GM12878 (cell line): ENCODE results near the gene B4GALT4.

ENCODE experiments used
- BHLHE40 ChIP-seq, 2 experiments: fragments of 450-650 bp in 1 of 2; IDR thresholded peaks; 2 replicates each; pipeline ENCODE4 v1.6.1; 2011 to 2017; ENCODE audit warnings: low read depth in 2 of 2, borderline replicate concordance in 1 of 2, improper control_type of control experiment in 1 of 2, low read length in 1 of 2, mild to moderate bottlenecking in 1 of 2
- CBFB ChIP-seq: IDR thresholded peaks from 2 replicates; pipeline ENCODE4 v1.6.1; 2016; ENCODE audit warnings: antibody characterized with exemption, low read depth
- CREM ChIP-seq: IDR thresholded peaks from 2 replicates; pipeline ENCODE4 v1.6.1; 2014; ENCODE audit warnings: antibody characterized with exemption, low read depth
- FOS ChIP-seq: IDR thresholded peaks from 3 replicates; pipeline ENCODE4 v1.6.1; 2011; ENCODE audit warnings: borderline replicate concordance; ENCODE audit not compliant: insufficient read length; ENCODE audit errors: extremely low read depth
- NFIC ChIP-seq: IDR thresholded peaks from 2 replicates; pipeline ENCODE4 v1.6.1; 2012; ENCODE audit warnings: low read depth, mild to moderate bottlenecking, inconsistent platforms, low read length, moderate library complexity
- RAD21 ChIP-seq: IDR thresholded peaks from 2 replicates; pipeline ENCODE4 v1.6.1; 2011; ENCODE audit warnings: mild to moderate bottlenecking, low read depth, low read length, moderate library complexity; ENCODE audit not compliant: insufficient read depth
- TBL1XR1 ChIP-seq: IDR thresholded peaks from 2 replicates; pipeline ENCODE4 v1.6.1; 2012; ENCODE audit warnings: low read depth, low read length, improper control_type of control experiment
- TCF12 ChIP-seq: IDR thresholded peaks from 2 replicates; pipeline ENCODE4 v1.6.1; 2011; ENCODE audit warnings: low read depth, mild to moderate bottlenecking, low read length
- ZNF24 ChIP-seq: fragments of 450-650 bp; IDR thresholded peaks from 2 replicates; pipeline ENCODE4 v1.6.1; 2017; ENCODE audit warnings: antibody characterized with exemption, mild to moderate bottlenecking
- TF ChIP-seq, protein P1 (sequence below): IDR thresholded peaks from 2 replicates; pipeline ENCODE4 v1.6.1; 2011; ENCODE audit warnings: mild to moderate bottlenecking, low read depth, low read length, moderate library complexity; ENCODE audit not compliant: insufficient replicate concordance

DNA sequence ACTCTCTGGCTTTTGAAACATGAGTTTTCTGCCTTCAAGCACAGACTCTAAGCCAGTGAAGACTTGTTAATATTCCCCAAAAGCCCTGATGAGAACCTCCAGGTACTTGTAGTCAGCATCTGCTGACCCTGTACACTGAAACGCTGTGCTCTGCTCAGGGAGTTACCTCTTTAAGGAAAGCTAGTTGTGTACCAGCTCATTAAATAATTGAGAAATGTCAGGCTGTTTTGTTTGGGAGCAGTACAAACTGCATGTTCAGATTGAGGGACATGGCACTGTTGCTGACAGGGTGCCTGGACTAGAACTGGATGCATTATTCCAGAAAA lies 45.6 kb downstream of the B4GALT4 start:
- TF ChIP-seq TBL1XR1 (no peak), NFIC (no peak), FOS (no peak), CBFB (no peak), CREM (no peak), TCF12 (no peak), BHLHE40 (IDR thresholded peaks at IDR 0.05; ENCODE audit: borderline replicate concordance in 1 of 2, low read depth in 2 of 2, low read length in 1 of 2) (no peak), ZNF24 (no peak), RAD21 (no peak)
- TF ChIP-seq, protein P1, sequence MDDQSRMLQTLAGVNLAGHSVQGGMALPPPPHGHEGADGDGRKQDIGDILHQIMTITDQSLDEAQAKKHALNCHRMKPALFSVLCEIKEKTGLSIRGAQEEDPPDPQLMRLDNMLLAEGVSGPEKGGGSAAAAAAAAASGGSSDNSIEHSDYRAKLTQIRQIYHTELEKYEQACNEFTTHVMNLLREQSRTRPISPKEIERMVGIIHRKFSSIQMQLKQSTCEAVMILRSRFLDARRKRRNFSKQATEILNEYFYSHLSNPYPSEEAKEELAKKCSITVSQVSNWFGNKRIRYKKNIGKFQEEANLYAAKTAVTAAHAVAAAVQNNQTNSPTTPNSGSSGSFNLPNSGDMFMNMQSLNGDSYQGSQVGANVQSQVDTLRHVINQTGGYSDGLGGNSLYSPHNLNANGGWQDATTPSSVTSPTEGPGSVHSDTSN = no peak
